DMS79 (cell line): ENCODE results near the gene PINK1.
A peak's percentile ranks its signal among the peaks of the same experiment; 100 is the strongest.
"Not testable (repeated sequence)": the region's sequence is repeated elsewhere in the genome, so short reads cannot be mapped to it uniquely, and the experiment has no call there.

Experiments
- DNase-seq: peaks from one replicate; lab custom pipeline; 2025; lab: John Stamatoyannopoulos, UW

The PINK1 gene

GRCh38 chr1:20645414-20645813, 12.2 kb downstream of the PINK1 start:
- DNase-seq: no peak

GRCh38 chr1:20648438-20648837, 15.2 kb downstream of the PINK1 start:
- DNase-seq: no peak

GRCh38 chr1:20648946-20649345, 15.7 kb downstream of the PINK1 start:
- no peak for DNase-seq

DNA sequence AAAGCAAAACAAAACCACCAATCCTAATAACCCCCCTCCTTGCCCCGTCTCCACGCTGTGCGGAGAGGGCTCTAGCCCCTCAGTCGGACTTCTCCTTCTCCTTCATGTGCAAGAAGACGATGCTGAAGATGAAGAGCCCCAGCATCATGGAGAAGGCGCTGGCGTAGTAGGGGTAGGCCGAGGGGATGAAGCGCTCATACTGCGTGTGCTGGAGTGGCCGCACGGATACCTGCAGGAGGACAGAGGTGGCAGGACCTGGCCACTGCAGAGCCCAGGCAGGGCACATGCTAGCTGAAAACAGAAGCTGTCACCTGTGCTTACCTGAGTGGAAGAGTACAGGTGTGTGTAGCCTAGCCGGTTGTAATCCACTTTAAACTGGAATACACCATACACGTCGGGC, 19.0 kb downstream of the PINK1 start:
- no peak for DNase-seq

DNA sequence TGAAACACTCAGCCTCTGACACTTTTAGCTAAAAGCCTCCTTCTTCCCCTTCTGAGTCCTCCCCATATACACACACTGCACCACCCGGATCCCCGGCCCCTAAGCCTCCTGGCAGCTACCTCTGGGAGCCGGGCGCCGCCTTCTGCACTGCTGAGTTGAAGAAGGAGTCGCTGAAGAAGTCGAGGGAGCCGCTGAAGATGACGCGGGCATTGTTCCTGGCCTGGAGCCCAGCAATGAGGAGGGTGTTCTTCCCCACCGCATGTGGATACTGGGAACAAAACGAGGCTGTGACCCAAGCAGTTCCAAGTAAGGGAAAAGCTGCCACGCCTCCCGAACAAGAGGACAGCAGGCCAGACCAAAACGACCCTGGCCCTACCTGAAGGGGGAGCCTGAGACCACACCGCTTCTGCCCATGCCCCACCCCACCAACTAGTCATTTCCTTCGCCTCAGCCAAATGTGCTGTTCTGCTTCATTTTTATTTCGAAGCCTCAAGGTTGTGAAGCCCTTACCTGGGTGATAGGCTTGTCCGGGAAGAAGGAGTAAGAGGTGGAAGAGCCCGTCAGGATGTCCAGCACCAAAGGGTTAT, 20.9 kb downstream of the PINK1 start:
- DNase-seq: no peak

- DNase-seq: no peak
These were observed 23.8 kb downstream of the PINK1 start for GRCh38 chr1:20657024-20657423.

DNA sequence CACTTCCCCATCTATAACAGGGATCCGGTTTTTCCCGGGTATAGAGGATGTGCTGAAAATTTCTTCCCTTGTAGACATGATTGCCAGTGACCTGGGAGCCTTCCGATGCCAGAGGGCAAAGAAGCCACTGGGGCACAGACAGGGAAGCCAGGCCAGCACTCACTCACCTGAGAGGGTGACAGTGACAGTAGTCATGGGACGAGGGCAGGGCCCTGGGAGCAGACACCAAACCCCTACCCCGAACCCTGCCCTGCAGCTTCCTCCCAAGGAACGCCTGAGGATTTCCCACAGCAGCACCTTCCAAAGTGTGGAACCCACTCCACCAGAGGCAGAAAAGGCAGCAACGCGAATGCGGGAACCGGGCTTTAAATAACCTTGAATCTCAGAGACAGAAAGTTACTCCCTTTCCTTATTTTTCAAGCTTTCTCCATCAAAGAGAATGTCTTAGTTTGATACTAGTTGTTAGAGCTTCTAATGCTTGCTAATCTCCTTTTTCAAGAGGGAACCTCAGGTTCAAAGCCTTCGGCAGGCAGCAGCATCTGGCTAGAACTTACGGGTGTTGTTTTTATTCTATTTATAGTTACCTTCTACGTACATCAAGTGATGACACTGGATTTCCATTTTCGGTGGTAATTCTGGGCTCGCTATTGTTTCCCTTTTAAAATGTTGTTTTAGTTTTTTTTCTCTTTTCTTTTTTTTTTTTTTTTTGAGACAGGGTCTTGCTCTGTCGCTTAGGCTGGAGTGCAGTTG, 25.1 kb downstream of the PINK1 start:
- DNase-seq: no peak

DNA sequence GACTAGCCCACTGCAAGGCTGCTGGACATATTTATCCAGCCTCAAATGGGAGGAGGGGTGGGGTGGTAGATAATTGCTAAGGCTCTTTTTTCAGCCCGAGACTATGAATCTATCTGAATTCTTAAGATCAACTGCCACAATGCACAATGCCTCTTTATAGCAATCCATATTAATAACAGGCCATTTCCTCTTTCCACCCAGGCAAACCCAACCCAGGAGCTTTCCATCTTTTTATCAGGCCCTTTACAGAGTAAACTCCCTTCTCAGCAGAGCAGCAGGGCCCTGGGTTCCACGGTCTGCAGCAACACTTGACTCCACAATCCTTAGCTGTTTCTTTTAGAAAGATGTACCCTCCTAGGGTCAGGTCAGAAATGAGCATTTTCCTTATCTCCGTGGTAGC, 27.1 kb downstream of the PINK1 start:
- DNase-seq: no peak

DNA sequence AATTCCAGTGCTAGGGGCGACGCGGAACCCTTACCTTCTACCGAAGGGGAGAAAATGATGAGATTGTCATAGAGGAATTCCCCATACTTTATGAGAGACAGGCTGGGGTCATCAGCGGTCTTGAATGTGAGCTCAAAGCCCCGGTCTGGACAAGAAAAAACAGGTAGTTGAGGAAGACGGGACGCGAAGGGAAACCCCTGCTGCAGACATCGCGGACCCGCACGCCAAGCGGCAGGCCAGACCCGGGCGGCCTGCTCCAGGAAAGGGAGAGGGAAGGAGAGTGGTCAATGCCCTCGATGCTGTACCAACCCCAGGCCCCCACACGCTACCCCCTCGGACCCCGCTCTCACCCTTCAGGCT, 27.6 kb downstream of the PINK1 start:
- no peak for DNase-seq

DNA sequence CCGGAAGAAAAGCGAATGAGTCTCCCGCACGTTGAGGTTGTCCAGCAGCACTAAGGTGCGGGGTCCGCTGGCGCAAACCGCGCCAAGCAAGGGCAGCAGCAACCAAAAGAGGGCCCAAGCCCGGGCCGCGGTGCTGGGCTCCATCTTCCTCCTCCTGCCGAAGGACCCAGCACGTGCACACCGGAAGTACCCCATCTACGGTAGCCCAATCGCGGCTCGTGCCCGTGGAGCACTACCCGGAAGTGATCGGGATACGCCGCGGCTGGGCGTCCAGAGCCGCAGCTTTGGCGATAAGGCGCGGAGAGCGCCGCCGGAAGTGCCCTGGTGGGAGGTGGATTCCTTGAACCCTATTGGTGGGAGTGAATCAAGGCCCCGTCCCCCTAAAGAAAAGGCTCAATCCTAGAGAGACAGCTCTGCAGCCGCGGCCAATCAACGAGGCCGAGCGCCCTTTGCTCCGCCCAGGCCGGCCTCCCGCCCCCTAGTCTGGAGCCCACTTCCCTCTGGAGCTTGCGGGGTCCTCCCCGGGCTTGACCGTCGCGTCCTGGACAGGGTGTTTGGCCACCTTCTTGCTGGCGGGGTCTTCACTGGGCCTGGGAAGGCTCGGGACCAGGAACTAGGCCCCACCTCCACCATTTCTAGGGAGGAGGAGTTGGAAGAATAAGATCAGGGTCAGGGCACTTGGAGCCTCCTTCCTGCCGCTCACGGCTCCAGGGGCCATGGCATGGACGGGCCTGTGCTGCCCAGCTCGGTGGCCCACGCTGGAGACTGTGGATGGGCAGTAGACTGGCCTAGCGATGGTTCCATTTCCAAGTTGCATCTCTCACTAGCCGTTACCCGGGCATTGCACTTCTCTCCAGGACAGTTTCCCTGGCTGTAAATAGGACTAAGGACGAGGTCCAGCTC, 28.2 kb downstream of the PINK1 start, which contains the start of gene DDOST:
Gene DDOST, minus strand, starts transcription at position 163 of the 903 bp plus-strand sequence. Its CDS starts 19 bp downstream, at position 144.
- DNase-seq: peak; percentile 99

DNA sequence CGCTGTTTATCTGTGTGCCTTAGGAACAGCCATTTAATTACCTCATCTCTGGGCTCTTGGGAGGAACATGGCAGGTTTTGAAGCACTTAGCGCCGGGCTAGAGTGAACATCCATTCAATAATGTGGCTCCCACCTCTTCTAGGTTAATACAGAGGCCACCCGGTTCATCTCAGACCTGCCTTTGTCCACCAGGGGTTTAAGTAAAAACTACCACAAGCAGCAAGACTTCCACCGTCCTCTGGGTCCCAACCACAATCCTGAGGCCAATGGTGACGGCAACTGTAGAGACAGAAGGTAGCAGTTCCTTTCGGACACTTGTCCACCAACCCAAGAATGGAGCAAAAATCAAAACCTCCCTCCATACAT, 28.8 kb downstream of the PINK1 start:
- no peak for DNase-seq

GRCh38 chr1:20663365-20663764, 30.1 kb downstream of the PINK1 start:
- DNase-seq: no peak

GRCh38 chr1:20663969-20664715, 30.9 kb downstream of the PINK1 start:
- DNase-seq: no peak

DNA sequence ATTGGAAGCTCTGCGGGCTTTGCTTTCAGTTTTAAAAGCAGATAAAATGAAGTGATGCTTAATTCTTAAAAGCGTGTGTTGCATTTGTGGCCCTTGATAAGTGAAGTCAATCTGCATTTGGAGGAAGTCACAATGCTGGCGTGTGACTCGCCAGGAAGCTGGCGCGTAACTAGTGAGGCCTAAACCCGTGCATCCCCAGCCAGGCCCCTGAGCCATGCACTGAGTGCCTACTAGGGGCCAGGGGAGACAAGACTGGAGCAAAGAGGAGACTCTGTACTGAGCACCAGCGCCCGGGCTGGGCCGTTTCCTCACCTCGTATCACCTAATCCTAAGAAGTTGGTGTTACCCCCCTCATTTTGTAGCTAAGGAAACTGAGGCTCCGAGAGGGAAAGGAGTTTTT, 32.5 kb downstream of the PINK1 start:
- no peak for DNase-seq

- no peak for DNase-seq
These were observed 32.9 kb downstream of the PINK1 start for GRCh38 chr1:20666146-20666545.

- no peak for DNase-seq
These were observed 33.5 kb downstream of the PINK1 start for GRCh38 chr1:20666804-20667203.

DNA sequence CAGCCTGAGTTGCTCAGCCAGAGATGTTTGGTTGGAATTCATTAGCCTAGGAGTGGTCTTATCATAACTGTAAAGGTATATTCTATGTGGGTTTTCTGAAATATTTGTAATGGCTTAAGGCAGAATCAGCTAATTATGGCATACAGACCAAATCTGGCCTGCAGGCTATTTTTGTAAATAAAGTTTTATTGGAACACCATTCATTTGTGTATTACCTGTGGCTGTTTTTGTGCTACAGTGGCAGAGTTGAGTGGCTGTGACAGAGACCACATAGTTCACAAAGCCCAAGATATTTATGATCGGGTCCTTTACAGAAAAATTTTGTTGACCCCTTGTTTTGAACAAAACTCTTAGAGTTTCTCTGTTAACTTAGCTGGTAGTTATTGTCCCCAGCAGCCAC, 35.3 kb downstream of the PINK1 start:
- no peak for DNase-seq

DNA sequence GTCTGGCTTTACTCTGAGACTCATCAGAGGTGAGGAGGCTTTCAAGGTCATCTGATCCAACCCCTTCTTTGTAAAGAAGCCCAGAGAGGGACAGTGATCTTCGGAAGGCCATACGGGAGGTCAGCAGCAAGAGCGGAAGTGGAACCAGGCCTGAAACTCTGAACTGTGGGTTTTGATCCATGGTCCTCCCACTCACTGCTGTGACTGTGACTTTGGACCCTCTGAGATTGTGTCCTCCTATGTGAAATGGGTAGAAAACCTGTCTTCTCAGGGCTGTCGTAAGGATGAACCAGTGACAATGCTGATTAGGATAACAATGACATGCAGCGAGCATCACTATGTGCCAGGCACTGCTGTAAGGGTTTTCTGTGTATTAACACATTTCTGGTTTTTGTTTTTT, 37.7 kb downstream of the PINK1 start:
- no peak for DNase-seq

- no peak for DNase-seq
These were observed 39.0 kb downstream of the PINK1 start for GRCh38 chr1:20672265-20672632.

DNA sequence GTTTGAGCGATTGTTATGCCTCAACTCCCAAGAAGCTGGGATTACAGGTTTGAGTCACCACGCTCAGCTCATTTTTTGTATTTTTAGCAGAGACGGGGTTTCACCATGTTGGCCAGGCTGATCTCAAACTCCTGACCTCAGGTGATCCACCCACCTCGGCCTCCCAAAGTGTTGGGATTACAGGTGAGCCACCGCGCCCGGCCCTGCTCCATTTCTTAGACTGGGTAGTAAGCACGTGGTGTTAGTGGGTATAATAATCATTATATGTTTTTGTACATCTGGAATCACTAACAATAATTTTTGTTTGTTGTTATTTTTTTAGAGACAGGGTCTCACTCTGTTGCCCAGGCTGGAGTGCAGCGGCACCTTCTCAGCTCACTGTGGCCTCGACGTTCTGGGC, 40.4 kb downstream of the PINK1 start:
- DNase-seq: not testable (repeated sequence)

- no peak for DNase-seq
These were observed 45.3 kb downstream of the PINK1 start for GRCh38 chr1:20678599-20678998.

- DNase-seq: no peak
These were observed 47.0 kb downstream of the PINK1 start for GRCh38 chr1:20680269-20680668.
